Amygdala (tissue), 56 donors: ENCODE results near the gene RNF227.

ENCODE experiments used
- DNase-seq, 56 donors: peaks; one replicate each; lab custom pipeline; 2025; lab: John Stamatoyannopoulos, UW

RNF227 gene

DNA sequence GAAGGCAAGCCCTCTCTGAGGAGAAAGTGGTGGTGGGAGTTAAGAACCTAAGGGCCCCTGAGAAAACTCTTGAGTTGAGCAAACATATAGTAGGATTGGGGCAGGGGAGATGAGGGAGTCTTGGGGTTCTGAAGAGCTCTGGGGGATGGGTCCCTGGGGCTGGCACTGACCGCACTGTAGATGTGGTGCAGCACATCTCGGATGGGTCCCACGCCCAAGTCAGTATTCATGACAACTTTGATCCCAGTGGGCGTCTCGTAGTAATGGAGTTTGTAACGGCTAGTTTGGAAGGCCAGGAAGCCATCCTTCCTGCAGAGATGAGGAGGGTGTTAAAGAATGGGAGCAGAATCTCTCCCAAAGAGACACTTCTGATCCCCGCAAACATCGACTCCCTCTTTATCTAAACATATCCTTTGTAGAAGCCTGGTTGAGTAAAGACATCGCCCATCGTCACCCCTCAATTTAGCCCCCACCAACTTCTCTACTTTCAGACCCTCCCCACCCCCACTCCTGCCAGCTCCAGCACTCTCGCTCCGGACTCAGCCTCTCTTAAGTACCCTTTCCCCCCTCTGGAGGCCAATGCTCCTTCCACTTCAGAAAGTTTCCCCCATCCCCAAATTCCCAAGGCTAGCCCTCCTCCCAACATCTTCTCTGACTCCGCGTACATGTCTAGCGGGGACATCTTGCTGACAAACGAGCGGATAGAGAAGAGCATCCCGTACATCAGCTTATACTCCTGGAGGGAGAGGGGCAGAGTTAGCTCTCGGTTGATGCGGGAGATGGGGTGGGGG, 14.9 kb upstream of the RNF227 start:
- peak in 1 of 56 donors; percentile 11 for DNase-seq

DNA sequence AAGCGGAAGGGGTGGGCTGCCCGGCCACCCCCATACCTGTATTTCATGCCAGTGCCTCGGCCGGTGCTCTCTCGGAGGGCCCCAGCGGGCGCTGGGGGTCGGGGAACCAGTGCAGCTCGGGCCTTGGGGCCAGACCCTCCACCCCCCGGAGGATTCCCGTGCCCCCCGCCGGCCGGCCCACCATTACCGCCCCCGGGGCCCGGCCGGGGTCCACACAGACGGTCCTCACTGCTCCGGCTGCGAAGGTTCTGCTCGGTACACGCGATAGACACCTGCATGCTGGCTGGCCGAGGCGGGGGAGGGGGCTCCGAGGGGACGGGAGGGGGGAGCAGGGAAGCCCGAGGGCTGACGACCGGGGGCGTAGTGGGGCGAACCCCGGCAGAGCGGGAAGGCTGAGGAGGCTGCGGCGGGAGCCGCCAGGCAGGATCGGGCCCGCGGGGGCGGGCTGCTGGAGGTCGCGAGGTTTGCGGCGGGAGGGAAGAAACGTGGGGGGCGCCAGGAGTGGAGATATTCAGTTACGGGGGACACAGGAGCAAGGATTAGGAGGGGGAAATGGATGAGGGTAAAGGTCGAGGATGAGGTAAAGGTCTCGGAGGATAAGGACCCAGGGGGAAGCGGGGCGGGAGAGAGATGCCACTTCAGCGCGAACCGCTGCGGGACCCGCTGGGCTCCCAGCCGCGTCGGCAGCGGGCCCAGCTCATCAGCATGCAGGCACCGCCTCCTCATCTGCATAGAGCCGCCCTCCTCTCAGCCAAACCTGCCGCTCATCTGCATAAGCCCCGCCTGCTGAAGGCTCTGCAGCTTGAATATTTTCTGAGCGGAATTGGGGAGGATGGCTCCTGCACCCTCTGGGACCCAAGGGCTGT, 13.3 kb upstream of the RNF227 start, which contains the start of gene KCNAB3:
Gene KCNAB3 (minus strand): TSS at position 699 of the 866 bp plus-strand sequence. CDS start 421 bp downstream, at position 278.
- peak in 45 of 56 donors; percentile 7 to 82 (median 52) for DNase-seq

DNA sequence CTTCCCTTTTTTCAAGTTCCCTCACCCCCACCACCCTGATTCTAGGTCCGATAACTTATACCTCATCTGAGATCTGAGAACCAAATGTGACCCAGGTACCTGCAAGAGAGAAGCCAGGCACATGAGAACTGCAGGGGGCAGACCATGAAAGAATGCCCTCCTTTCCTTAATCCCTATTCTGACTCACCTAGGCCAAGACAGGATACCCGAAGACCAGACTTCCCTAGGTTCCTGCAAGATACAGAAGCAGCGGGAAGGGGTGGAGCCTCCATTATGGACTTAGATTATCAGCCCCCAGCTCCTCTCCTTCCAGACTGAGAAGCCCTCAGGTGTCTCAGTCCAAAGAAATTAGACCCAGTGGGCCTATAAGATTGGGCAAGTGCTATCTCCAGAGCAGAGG, 11.5 kb upstream of the RNF227 start:
- DNase-seq, result no peak

DNA sequence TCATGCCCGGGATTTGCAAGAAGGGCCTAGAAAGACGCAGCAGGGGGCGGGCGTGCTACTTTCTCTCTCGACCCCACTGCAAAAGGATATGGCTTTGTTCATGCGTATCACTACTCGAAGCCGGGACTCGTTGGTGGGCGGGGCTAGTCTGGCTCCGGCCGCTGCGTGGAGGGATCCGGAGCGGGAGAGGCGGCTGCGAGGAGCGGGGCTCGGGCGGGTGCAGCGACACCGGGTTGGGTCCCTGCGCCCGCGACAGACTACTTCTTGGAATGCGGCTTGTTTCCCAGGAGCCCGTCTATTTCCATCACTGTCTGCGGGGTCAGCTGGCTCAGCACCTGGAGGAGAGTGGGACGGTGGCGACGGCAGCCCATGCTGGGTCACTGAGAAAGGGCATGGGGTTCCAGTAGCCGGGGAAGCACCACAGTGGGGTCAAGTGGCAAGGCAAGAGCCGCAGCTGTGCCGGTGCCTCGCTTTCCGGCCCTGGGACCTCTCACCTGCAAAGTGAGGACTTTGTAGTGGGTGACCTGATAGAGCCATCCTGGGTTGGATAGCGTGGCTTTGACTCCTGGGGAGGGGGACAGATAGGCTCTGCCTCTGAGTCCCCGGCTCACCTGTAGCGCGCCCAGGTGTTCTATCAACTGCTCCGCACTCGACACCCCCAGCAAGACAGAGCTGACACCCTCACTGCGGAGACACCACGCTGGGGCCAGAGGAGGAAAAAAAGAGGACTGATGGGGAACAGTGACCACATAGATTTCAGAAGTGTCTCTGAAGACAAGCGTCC, 6.9 kb upstream of the RNF227 start:
- DNase-seq, result peak in 51 of 56 donors; percentile 11 to 85 (median 56)

DNA sequence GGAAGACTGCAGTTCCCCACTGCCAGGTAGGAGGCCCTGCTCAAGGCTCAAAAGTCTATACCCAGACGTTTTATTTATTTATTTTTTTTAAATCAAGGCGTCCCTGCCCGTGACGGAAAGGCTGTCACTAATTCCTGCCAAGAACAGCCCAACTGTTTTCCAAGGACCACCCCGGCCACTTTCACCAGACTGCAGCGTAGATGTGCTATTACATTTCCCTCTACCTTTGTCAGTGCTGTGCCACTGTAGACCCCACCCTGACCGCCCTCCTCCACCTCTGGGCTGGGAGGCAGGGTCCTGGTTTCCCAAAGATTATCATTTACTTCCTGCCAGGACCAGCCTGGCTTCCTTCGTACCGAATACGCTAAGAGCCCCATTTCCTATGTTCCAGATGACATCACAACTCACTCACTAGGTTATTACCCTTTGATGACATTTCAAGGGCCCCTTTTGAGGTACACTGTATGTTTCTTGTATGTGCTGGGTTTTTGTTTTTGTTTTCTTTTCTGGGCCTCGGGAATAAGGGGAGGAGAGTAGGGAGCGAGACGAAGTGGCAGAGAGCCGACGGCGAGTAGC, 6.3 kb upstream of the RNF227 start:
- DNase-seq, result no peak

DNA sequence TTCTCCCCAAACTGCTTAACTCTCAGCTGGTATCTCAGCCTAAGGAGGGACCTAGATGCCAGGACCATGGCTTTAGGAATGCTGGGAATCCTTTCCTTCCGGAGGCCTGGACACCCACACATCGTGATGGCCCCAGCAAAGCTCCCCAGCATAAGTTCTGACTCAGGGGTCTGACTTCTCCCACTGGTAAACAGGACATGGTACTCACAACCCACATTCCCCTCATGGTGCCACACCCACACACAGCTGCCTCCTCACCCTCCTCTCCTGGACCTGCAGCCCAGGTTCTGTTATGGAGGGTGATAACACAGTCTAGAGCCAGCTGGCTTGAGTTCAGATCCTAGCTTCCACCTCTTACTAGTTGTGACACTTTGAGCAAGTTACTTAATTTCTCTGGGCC, 719 bp upstream of the RNF227 start:
- DNase-seq, result no peak

DNA sequence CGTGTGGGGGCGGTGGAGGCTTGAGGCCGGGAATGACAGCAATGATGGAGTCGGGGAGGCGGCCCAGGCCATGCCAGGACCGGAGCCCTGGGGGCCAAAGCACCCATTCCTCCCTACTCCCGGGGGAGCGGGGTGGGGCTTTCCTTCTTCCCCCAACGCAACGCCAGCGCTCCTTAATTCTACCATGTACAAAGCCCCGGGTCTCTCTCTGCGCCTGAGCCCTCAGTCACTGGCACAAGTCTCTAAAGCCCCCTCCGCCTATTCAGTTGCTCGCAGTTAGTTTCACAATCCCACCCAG, 245 bp upstream of the RNF227 start:
- DNase-seq, result peak in 2 of 56 donors; percentile 34 to 49

DNA sequence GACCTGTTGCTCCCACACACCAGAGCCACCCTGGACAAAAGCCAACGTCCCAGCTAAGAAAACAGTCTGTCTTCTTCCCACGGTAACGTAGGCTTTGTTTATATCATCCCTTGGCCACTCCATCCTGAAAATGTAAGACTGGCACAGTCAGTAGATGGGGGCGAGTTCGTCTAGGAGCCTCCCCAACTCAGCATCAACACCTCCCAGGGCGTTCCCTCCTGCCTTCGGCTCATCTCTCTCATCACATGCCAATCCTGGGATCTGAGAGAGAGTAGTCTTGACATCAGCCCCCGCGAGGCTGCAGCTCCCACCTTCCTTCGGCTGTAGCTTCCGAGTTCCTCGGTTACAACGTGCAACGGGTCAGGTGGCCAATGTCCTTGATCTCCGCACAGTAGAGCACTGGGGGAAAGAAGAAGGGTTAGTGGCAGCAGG, 894 bp downstream of the RNF227 start:
- peak in 20 of 56 donors; percentile 17 to 83 (median 58) for DNase-seq

DNA sequence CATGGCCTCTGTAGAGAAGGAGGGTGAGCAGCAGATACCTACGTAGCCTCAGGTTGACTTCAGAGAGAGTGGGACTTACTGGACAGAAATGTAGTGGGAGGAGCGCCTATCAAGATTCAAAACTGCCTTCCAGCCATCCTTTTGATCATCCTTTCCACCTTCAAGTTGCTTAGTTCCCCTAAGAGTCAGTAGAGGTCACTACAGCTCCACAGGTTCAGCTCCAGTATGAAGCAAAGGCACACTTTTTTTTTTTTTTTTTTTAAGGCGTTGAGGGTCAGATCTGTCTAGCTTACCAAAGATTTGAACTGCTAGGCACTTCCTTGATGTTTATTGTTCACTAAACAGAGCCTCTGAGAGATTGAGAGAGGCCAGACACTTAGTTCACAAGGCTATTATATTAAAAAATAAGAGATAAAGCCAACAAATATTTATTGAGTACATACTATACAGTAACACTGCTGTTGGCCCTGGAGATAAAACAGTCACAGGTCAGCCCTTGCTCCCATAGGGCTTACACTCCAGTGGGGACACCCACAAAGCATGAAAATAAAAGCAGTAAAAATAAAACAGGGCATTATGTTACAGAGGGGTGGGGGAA, 3.1 kb downstream of the RNF227 start:
- DNase-seq, result peak in 6 of 56 donors; percentile 5 to 48 (median 13)

DNA sequence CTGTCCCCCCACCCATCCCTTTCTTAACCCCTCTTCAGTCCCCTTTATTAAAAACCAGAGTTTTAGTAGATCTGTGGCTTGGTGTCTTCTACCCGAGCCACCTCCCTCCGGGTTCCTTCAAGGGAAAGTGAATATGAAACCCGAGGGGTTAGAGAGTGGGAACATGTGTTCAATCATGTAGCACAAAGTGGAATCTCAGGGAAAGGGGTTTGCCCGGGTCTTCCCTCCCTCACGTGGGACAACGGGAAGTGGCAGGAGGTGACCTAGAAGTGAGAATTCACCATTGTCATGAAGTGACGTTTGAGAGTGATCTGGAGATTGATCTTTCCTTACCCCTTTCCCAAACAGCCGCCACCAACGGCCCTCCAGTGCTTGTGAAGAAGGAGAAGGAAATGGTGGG, 5.0 kb downstream of the RNF227 start:
- no peak for DNase-seq

DNA sequence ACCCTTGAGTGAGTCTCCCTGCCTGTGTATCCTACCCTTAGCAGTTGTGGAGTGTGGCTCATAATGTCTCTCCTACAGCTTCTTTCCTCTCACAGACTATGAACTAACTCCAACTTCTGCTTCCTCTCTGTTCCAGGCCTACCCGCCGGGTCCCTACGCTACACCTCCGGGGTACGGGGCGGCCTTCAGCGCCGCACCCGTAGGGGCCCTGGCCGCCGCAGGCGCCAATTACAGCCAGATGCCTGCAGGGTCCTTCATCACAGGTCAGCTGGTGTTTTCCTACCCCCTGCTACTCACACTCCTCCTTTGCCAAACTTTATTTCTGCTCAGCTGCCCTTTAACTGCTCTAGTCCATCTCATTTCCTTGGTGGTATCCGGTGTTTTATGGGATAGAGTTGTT, 5.4 kb downstream of the RNF227 start:
- no peak for DNase-seq

DNA sequence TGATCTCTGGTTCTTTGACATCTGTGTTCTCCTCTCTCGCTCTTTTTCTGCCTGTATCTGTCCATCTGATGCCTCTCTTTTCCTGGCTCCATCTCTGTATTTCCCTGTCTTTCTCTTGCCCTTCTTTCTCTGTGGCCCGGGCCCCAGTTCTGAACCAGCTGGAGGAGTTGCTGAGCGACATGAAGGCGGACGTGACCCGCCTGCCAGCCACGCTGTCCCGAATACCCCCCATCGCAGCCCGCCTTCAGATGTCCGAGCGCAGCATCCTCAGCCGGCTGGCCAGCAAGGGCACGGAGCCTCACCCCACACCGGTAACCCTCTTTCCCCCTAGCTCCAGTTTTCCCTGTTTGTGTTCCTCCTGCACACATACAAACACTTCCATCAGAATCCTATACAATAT, 5.8 kb downstream of the RNF227 start:
- no peak for DNase-seq

DNA sequence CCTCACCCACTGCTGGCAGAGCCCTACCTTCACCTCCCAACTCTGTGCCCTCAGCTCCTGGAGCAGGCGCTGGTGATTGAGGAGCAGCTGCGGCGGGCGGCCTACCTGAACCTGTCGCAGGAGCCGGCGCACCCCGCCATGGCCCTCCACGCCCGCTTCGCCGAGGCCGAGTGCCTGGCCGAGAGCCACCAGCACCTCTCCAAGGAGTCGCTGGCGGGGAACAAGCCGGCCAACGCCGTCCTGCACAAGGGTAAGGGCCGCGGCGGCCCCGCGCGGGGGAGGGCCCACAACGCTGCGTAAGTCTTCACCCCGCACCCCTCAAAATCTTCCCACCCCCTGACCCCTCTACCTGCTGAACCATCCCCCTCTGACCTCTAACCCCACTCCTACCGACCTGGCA, 7.0 kb downstream of the RNF227 start:
- no peak for DNase-seq

DNA sequence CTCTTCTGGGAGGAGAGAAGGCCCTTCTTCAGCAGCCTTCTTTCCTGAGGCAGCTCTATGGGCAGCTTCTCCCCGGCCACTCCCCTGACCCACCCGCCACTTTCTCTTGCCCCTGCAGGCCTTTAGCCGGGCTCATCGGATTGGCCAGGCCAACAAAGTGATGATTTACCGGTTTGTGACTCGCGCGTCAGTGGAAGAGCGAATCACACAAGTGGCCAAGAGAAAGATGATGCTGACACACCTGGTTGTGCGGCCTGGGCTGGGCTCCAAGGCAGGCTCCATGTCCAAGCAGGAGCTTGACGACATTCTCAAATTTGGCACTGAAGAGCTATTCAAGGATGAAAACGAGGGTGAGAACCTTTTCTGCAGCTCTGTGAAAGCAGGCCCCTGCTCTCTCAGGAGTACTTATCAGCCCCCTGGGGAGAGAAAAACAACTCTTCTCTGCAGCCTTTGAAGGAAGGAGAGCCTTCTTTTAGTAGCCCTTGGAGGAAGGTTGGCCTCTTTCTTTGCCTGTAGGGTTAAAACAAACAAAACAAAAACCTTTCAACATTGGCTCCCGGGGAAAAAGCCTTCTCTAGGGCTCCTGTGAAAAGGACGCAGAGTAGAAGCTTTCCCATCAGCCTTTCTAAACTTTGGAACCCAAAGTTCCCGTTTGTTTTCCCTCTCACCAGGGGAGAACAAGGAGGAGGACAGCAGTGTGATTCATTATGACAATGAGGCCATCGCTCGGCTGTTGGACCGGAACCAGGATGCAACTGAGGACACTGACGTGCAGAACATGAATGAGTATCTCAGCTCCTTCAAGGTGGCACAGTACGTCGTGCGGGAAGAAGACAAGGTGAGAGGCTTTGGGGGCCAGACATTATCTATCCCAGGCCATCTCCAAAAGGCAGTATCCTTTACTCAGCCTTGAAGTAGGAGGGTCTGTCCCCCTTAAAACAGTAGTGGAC, 12.7 kb downstream of the RNF227 start:
- no peak for DNase-seq

DNA sequence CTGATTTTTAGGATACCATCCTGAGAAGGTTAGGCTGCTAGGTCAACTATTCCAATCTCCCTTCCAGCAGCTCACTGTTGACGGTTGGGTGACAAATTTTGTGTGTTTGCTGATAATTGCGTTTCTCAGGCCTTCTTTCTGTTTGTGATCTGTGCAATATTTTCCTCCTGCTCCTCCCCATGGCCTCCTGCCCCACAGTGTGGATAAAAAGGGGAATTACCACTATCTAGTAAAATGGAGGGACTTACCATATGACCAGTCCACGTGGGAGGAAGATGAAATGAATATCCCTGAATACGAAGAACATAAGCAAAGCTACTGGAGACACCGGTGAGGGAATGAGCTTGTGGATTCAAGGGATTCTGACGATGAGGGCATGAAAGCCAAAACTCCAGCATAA, 18.3 kb downstream of the RNF227 start:
- peak in 16 of 56 donors; percentile 0 to 54 (median 24) for DNase-seq

DNA sequence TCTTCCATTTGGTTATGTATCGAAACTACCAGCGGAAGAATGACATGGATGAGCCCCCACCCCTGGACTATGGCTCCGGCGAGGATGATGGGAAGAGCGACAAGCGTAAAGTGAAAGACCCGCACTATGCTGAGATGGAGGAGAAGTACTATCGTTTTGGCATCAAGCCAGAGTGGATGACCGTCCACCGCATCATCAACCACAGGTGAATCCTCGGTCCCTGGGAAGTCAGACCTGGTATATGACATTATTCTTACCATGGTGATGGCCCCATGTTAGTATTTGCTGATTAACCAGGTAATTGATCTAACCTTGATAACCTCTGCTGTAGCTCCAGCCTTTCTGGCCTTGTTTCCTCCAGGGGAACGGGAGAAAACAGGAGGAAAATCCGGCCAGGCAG, 19.0 kb downstream of the RNF227 start:
- no peak for DNase-seq

DNA sequence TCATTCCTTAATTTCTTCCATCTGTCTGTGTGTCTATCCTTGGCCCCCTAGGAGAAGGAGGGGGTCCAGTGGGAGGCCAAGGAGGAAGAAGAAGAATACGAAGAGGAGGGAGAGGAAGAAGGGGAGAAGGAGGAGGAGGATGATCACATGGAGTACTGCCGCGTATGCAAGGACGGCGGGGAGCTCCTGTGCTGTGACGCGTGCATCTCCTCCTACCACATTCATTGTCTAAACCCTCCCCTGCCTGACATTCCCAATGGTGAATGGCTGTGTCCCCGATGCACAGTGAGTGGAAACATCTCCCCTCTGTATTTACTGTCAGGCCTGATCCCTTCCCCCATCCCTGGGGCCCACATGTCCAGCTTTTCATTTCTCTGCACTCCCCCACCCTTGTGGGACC, 21.2 kb downstream of the RNF227 start:
- DNase-seq, result no peak

DNA sequence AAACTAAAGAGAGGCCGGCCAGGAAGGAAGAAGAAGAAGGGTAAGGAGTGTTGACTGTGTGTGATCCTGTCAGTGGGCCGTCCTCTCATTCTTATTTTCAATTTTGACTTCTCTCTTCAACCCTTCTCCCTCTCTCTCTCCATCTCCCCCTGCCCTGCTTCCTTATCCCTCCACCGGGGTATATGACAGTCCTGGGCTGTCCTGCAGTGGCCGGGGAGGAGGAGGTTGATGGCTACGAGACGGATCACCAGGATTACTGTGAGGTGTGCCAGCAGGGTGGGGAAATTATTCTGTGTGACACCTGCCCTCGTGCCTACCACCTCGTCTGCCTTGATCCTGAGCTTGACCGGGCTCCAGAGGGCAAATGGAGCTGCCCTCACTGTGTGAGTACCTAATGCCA, 21.9 kb downstream of the RNF227 start:
- DNase-seq, result no peak
